Prostate gland (tissue), 2 donors: Measurements from ENCODE around the gene PTK7. TPM values are rescaled to one million over a fixed set of nuclear protein-coding genes. Genes with fewer than 3 reads are reported as not detected.

Experiments used
- DNase-seq: peaks from one replicate; pipeline ENCODE4 v3.0.0-alpha.2; 2019; ENCODE audit warnings: low spot score
- H3K27ac ChIP-seq, 2 donors: fragments of 200-600 bp; sonication (generic); 2 replicates each; pipeline ENCODE4 v1.5.1; 2017 to 2019
- H3K27me3 ChIP-seq: fragments of 200-600 bp; sonication (generic); replicated peaks from 2 replicates; pipeline ENCODE4 v1.5.1; 2019; ENCODE audit not compliant: insufficient read depth
- H3K36me3 ChIP-seq, 2 donors: fragments of 200-600 bp; sonication (generic); 1 replicate in 1 of 2; 2 replicates in 1 of 2; pipeline versions ENCODE4 v1.5.1 to v1.8.1; 2017 to 2019
- H3K4me1 ChIP-seq: fragments of 200-600 bp; sonication (generic); replicated peaks from 2 replicates; pipeline ENCODE4 v1.5.1; 2019
- H3K4me3 ChIP-seq, 2 donors: fragments of 200-600 bp; sonication (generic); 2 replicates each; pipeline ENCODE4 v1.5.1; 2017 to 2019
- H3K9me3 ChIP-seq: fragments of 200-600 bp; sonication (generic); 2 replicates; pipeline ENCODE4 v1.5.1; 2017
- POLR2A ChIP-seq: fragments of 450-650 bp; IDR thresholded peaks from one replicate; pipeline ENCODE4 v1.6.1; 2016; ENCODE audit warnings: antibody characterized with exemption, mild to moderate bottlenecking
- POLR2AphosphoS5 ChIP-seq: sonication (generic); formaldehyde crosslinking; IDR thresholded peaks from one replicate; pipeline ENCODE4 v1.6.1; 2017; ENCODE audit warnings: antibody characterized with exemption
- WGBS: methylation state at CpG from one replicate; pipeline ENCODE4 v1.1.5; 2018; 5-methylcytosine and 5-hydroxymethylcytosine counted together
- intact Hi-C: fragments of 100-400 bp; cut with DNase I; formaldehyde crosslinking; loops from one replicate; pipeline ENCODE4 v1.14.2; 2022
- total RNA-seq, 2 donors: library from RNA; depleted of rRNA; stranded (reverse); fragments of >200 nt; gene quantifications; one replicate each; pipeline ENCODE4 v1.1.0, GENCODE V29; 2016
- TF ChIP-seq, protein P1 (sequence below), 4 experiments: fragments of 200-600 bp in 2 of 4; fragments of 450-650 bp in 2 of 4; sonication (generic) in 2 of 4; IDR thresholded peaks; 1 replicate in 3 of 4; 2 replicates in 1 of 4; pipeline ENCODE4 v1.5.1; 2016 to 2019; ENCODE audit warnings: antibody characterized with exemption in 4 of 4, mild to moderate bottlenecking in 2 of 4, moderate library complexity in 2 of 4

The PTK7 gene
- total RNA-seq, 2 donors from 2014 or later, result 83.3 to 85.2 TPM

- intact Hi-C loops, result no loop called here
- no peak overlapping the region for H3K4me3 ChIP-seq
- WGBS, result 95% methylated on average over 6 of the region's 6 CpGs
- no peak overlapping the region for H3K27ac ChIP-seq
- H3K36me3 ChIP-seq, result peaks cover 9 to 29% of the 10 kb centered on the region in 2 donors
- TF ChIP-seq POLR2A (no peak), POLR2AphosphoS5 (no peak)
- TF ChIP-seq, protein P1, sequence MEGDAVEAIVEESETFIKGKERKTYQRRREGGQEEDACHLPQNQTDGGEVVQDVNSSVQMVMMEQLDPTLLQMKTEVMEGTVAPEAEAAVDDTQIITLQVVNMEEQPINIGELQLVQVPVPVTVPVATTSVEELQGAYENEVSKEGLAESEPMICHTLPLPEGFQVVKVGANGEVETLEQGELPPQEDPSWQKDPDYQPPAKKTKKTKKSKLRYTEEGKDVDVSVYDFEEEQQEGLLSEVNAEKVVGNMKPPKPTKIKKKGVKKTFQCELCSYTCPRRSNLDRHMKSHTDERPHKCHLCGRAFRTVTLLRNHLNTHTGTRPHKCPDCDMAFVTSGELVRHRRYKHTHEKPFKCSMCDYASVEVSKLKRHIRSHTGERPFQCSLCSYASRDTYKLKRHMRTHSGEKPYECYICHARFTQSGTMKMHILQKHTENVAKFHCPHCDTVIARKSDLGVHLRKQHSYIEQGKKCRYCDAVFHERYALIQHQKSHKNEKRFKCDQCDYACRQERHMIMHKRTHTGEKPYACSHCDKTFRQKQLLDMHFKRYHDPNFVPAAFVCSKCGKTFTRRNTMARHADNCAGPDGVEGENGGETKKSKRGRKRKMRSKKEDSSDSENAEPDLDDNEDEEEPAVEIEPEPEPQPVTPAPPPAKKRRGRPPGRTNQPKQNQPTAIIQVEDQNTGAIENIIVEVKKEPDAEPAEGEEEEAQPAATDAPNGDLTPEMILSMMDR (IDR thresholded peaks at IDR 0.05), result no peak
- H3K4me1 ChIP-seq, result peaks cover 11% of the 10 kb centered on the region
- H3K27me3 ChIP-seq, result no peaks in the 10 kb centered on the region
- no peak for DNase-seq
- H3K9me3 ChIP-seq, result no peaks in the 10 kb centered on the region
Observed at GRCh38 chr6:43176423-43176786, 100.3 kb downstream of the PTK7 start.

- H3K27ac ChIP-seq, result no peak overlapping the region
- TF ChIP-seq POLR2AphosphoS5 (no peak), POLR2A (no peak)
- TF ChIP-seq, protein P1 (IDR thresholded peaks at IDR 0.05), result no peak
- no peak overlapping the region for H3K4me3 ChIP-seq
- H3K27me3 ChIP-seq, result no peaks in the 10 kb centered on the region
- H3K36me3 ChIP-seq, result peaks cover 9 to 29% of the 10 kb centered on the region in 2 donors
- no peak for DNase-seq
- H3K9me3 ChIP-seq, result no peaks in the 10 kb centered on the region
- intact Hi-C loops, result no loop called here
- 82% methylated on average over 12 of the region's 12 CpGs for WGBS
- H3K4me1 ChIP-seq, result peaks cover 13% of the 10 kb centered on the region
Observed at GRCh38 chr6:43178150-43178549, 102.0 kb downstream of the PTK7 start.

GRCh38 chr6:43178951-43179830 is 103.1 kb downstream of the PTK7 start:
- intact Hi-C loops, result no loop called here
- Histone ChIP-seq H3K9me3 (no peaks in the 10 kb centered on the region), H3K36me3 (peaks cover 9 to 29% of the 10 kb centered on the region in 2 donors), H3K4me3 (no peak overlapping the region), H3K27ac (no peak overlapping the region), H3K4me1 (peaks cover 9% of the 10 kb centered on the region), H3K27me3 (no peaks in the 10 kb centered on the region)
- no peak for TF ChIP-seq POLR2AphosphoS5
- no peak for TF ChIP-seq POLR2A
- 84% methylated on average over 20 of the region's 20 CpGs for WGBS
- DNase-seq, result no peak

DNA sequence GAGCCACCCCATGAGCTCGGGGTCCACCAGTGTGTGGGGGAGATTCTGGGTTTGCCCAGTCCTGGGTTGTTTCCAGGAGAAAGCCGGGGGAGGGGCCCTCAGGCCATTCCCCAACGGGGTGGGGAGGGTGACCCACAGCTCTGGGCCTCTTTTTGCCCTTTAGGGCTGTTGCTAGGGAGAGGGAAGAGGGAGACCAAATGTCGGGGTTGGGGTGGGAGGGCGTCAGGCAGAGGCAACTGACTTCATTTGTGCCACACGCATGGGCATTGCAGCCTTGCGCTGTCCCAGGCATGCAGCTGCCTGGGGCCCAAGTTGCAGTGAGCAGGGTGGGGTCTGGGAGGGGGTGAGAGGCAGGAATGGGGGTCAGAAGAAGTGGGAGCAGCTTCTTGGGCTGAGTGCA is 103.9 kb downstream of the PTK7 start:
- no peaks in the 10 kb centered on the region for H3K9me3 ChIP-seq
- no peaks in the 10 kb centered on the region for H3K27me3 ChIP-seq
- 72% methylated on average over 7 of the region's 7 CpGs for WGBS
- peaks cover 9% of the 10 kb centered on the region for H3K4me1 ChIP-seq
- TF ChIP-seq POLR2AphosphoS5, result no peak
- TF ChIP-seq POLR2A, result no peak
- TF ChIP-seq, protein P1 (IDR thresholded peaks at IDR 0.05), result no peak
- H3K27ac ChIP-seq, result no peak overlapping the region
- no peak for DNase-seq
- intact Hi-C loops, result no loop called here
- H3K36me3 ChIP-seq, result peaks cover 9 to 29% of the 10 kb centered on the region in 2 donors
- no peak overlapping the region for H3K4me3 ChIP-seq

DNA sequence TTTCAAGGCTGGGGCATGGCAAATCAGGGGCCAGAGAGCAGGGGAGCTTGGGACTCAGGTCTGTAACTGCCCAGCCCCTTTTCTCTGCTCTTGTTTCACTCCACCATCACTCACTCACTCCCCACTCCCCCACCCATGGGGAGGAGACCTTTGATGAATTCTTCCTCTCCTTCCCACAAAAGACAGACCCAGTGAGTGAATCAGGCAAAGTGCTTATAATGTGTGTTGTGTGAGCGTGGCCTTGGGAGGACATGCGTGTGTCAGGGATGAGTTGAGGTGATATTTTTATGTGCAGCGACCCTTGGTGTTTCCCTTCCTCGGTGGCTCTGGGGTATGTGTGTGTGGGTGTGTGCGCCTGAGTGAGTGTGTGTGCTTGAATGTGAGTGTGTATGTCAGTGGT is 104.9 kb downstream of the PTK7 start:
- H3K9me3 ChIP-seq, result no peaks in the 10 kb centered on the region
- peak overlapping the region in 1 of 2 donors; percentile 70 for H3K27ac ChIP-seq
- no peaks in the 10 kb centered on the region for H3K27me3 ChIP-seq
- H3K4me3 ChIP-seq, result no peak overlapping the region
- no peak for DNase-seq
- peaks cover 9% of the 10 kb centered on the region for H3K4me1 ChIP-seq
- 60% methylated on average over 5 of the region's 5 CpGs for WGBS
- intact Hi-C loops, result no loop called here
- no peak for TF ChIP-seq POLR2AphosphoS5
- TF ChIP-seq POLR2A, result no peak
- TF ChIP-seq, protein P1 (IDR thresholded peaks at IDR 0.05), result no peak
- H3K36me3 ChIP-seq, result peaks cover 9 to 27% of the 10 kb centered on the region in 2 donors
